Ovary (tissue), 9 donors: Measurements from ENCODE around the gene NCAM1. TPM values are rescaled to one million over a fixed set of nuclear protein-coding genes. Genes with fewer than 3 reads are reported as not detected.
A peak's percentile ranks its signal among the peaks of the same experiment; 100 is the strongest.

Source experiments
- DNase-seq, 5 donors: peaks; one replicate each; pipeline ENCODE4 v3.0.0-alpha.2; 2019 to 2020
- H3K27ac ChIP-seq, 2 donors: fragments of 200-600 bp; one replicate each; pipeline versions ENCODE4 v1.5.1 to v1.8.0; 2019 to 2022
- H3K27me3 ChIP-seq: fragments of 200-600 bp; one replicate; pipeline ENCODE4 v1.8.0; 2022
- H3K36me3 ChIP-seq: fragments of 200-600 bp; sonication (generic); one replicate; pipeline ENCODE4 v1.5.1; 2019
- H3K4me1 ChIP-seq: one replicate; pipeline ENCODE4 v1.8.1; 2013; ENCODE audit warnings: mild to moderate bottlenecking, moderate library complexity; ENCODE audit not compliant: insufficient read depth
- H3K4me3 ChIP-seq: fragments of 200-600 bp; sonication (generic); one replicate; pipeline ENCODE4 v1.5.1; 2017
- H3K9me3 ChIP-seq, 2 donors: fragments of 200-600 bp in 1 of 2; sonication (generic) in 1 of 2; one replicate each; pipeline versions ENCODE4 v1.5.1 to v1.8.1; 2013 to 2019; ENCODE audit warnings: mild to moderate bottlenecking in 1 of 2, moderate library complexity in 1 of 2
- CTCF ChIP-seq, 3 donors: fragments of 450-650 bp in 2 of 3; fragments of 200-600 bp in 1 of 3; IDR thresholded peaks; one replicate each; pipeline versions ENCODE4 v1.5.1 to v1.8.0; 2016 to 2022; ENCODE audit warnings: antibody characterized with exemption in 3 of 3, mild to moderate bottlenecking in 1 of 3
- EP300 ChIP-seq: sonication (generic); formaldehyde crosslinking; IDR thresholded peaks from one replicate; pipeline ENCODE4 v1.6.1; 2017; ENCODE audit warnings: antibody characterized with exemption
- POLR2A ChIP-seq: fragments of 450-650 bp; IDR thresholded peaks from one replicate; pipeline ENCODE4 v1.6.1; 2017; ENCODE audit warnings: antibody characterized with exemption, mild to moderate bottlenecking, moderate library complexity
- WGBS, 3 donors: extraction: QIAGEN DNeasy Blood & Tissue Kit in 1 of 3; methylation state at CpG; one replicate each; pipeline versions ENCODE4 v1.1.5 to v1.1.7; 2013 to 2017; 5-methylcytosine and 5-hydroxymethylcytosine counted together
- intact Hi-C, 4 donors: fragments of 100-400 bp; cut with DNase I; formaldehyde crosslinking; loops; one replicate each; pipeline versions ENCODE4 v1.11.0 to v1.15.1; 2022 to 2023
- polyA plus RNA-seq, 2 donors: library from polyadenylated mRNA; stranded (reverse); fragments of 200-250 nt in 1 of 2; fragments of 350-450 nt in 1 of 2; fragmentation: Illumina TruSeq in 1 of 2; extraction: RNeasy Lipid Tissue Mini Kit (QIAGEN cat#74804) in 1 of 2; gene quantifications; one replicate each; pipeline ENCODE4 v1.2.3, GENCODE V29; 2013 to 2014
- total RNA-seq, 7 donors: library from RNA; depleted of rRNA in 2 of 7; stranded (reverse); fragments of >200 nt in 2 of 7; fragmentation: NEBNext Ultra II Directional in 3 of 7; extraction: Animal tissue kit (Norgen Biotek cat#: 25700) in 3 of 7; gene quantifications; one replicate each; pipeline versions ENCODE4 v1.1.0 to v1.2.4, GENCODE V29; 2016 to 2023
- donor health status: DM: no; HTN: no; CAD: no; lungs with moderate emphysema.
- donor health status: DM: no; HTN: no; CAD: no.
- donor health status: Bipolar disorder and iron deficiency.
- donor health status: DM: yes; HTN: yes; CAD: no.
- donor health status: DM: no; HTN: no; CAD: no.
- donor health status: DM: yes; HTN: yes; CAD: no.

The NCAM1 gene
- total and polyA plus RNA-seq, 9 donors: 23.0 to 194 (median 106) TPM

GRCh38 chr11:113308601-113309000 lies 347.4 kb downstream of the NCAM1 start:
- Histone ChIP-seq H3K27me3 (no peaks in the 10 kb centered on the region), H3K4me3 (no peak overlapping the region), H3K4me1 (peaks cover under 1% of the 10 kb centered on the region), H3K27ac (no peak overlapping the region), H3K36me3 (no peaks in the 10 kb centered on the region), H3K9me3 (no peaks in the 10 kb centered on the region)
- intact Hi-C loops: loop anchor here (5.0 to 10.0 kb wide), 7 partner anchors 224 to 486 kb away; partner anchors contain the start of gene CLDN25 (in 1 of the 4)
- no peak for DNase-seq
- TF ChIP-seq CTCF (IDR thresholded peaks at IDR 0.05) (no peak), EP300 (no peak), POLR2A (no peak)
- 74 to 83% (median 83%) methylated on average over 2 of the region's 2 CpGs for WGBS, 3 donors

- Histone ChIP-seq H3K4me3 (no peak overlapping the region), H3K27ac (no peak overlapping the region), H3K27me3 (no peaks in the 10 kb centered on the region), H3K4me1 (peaks cover 3% of the 10 kb centered on the region), H3K36me3 (no peaks in the 10 kb centered on the region), H3K9me3 (no peaks in the 10 kb centered on the region)
- TF ChIP-seq POLR2A (no peak), EP300 (no peak), CTCF (IDR thresholded peaks at IDR 0.05) (no peak)
- WGBS, 3 donors: 23 to 33% (median 33%) methylated on average over 1 of the region's 1 CpG
- no peak for DNase-seq
- intact Hi-C loops: loop anchor here in 1 of 4 donors (10.0 kb wide), 1 partner anchor 463 kb away; the partner anchor contains the start of genes CLDN25 and ZW10
These were observed 350.3 kb downstream of the NCAM1 start for GRCh38 chr11:113311536-113311935.

GRCh38 chr11:113313601-113314000 lies 352.4 kb downstream of the NCAM1 start:
- intact Hi-C loops: loop anchor here in 1 of 4 donors (10.0 kb wide), 1 partner anchor 461 kb away; the partner anchor contains the start of genes CLDN25 and ZW10

GRCh38 chr11:113314065-113314388 lies 352.8 kb downstream of the NCAM1 start:
- Histone ChIP-seq H3K9me3 (no peaks in the 10 kb centered on the region), H3K36me3 (no peaks in the 10 kb centered on the region), H3K4me3 (peak overlapping the region; percentile 67), H3K4me1 (peaks cover 4% of the 10 kb centered on the region), H3K27me3 (no peaks in the 10 kb centered on the region), H3K27ac (peak overlapping the region; percentile 1 to 93)
- DNase-seq: no peak
- TF ChIP-seq EP300 (no peak), POLR2A (no peak), CTCF (IDR thresholded peaks at IDR 0.05) (no peak)
- intact Hi-C loops: loop anchor here in 1 of 4 donors (10.0 kb wide), 1 partner anchor 461 kb away; the partner anchor contains the start of genes CLDN25 and ZW10
- 1 to 4% (median 3%) methylated on average over 9 of the region's 9 CpGs for WGBS, 3 donors

More at GRCh38 chr11:113313601-113314000, 352.4 kb downstream of the NCAM1 start:
- H3K27ac ChIP-seq: peak overlapping the region in 1 of 2 donors; percentile 93
- TF ChIP-seq EP300 (no peak), POLR2A (no peak), CTCF (IDR thresholded peaks at IDR 0.05) (no peak)
- DNase-seq: no peak
- no peaks in the 10 kb centered on the region for H3K36me3 ChIP-seq
- H3K27me3 ChIP-seq: no peaks in the 10 kb centered on the region
- H3K4me1 ChIP-seq: peaks cover 4% of the 10 kb centered on the region
- no peaks in the 10 kb centered on the region for H3K9me3 ChIP-seq
- 75 to 92% (median 83%) methylated on average over 3 of the region's 3 CpGs for WGBS, 3 donors
- H3K4me3 ChIP-seq: no peak overlapping the region
